Activated CD4-positive, alpha-beta T cell treated with anti-CD3 and anti-CD28 coated beads, Interleukin-2, amount 50 U/mL, for 1 hour (primary cell): ENCODE measurements around the gene RSPO4.

Experiments
- DNase-seq: peaks from one replicate; pipeline ENCODE4 v3.0.0-alpha.2; 2020

The RSPO4 gene

GRCh38 chr20:967796-968742 is 34.0 kb downstream of the RSPO4 start:
- DNase-seq, result no peak

DNA sequence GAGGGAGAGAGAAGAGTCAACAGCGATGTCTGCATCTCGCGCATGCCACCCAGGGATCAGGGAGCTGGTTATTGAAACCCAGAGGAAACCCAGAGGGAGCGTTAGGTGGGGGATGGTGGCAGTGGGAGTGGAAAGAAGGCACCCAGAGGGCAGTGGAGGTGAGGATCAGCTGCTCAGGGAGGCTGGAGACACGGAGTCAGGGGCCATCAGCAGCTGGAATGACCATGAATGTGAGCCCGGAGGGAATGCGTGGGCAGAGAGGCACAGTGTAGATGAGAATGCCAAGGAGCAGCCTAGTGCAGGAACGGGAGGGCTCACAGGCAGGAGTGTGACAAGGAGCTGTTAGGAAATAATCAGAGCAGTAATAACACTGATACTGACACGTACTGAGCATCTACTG is 36.2 kb downstream of the RSPO4 start:
- DNase-seq, result no peak

DNA sequence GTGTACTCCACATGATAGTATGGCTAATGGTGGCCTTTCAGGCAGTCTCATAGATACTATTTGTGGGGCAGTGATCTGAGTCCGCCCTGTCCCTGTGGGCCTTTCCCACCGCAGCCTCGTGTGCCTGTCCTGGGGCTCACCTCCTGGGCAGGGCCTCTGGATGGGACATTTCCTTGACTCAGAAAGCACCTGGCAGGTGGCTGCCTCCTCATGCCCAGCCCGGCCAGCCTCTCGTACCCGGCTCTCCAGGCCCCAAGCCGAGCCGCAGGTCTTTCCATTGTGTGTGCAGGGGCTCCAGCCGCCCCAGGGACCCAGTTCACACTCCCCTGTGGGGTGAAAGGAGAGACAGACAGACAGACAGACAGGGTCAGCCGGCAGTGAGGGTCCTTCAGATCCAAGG is 38.3 kb downstream of the RSPO4 start:
- DNase-seq, result no peak

GRCh38 chr20:962683-963082 is 39.4 kb downstream of the RSPO4 start:
- DNase-seq, result no peak

- no peak for DNase-seq
Measured at GRCh38 chr20:962223-962622, 39.9 kb downstream of the RSPO4 start.

- DNase-seq, result no peak
Measured at GRCh38 chr20:961768-962167, 40.3 kb downstream of the RSPO4 start.

GRCh38 chr20:959996-960615 is 42.0 kb downstream of the RSPO4 start:
- no peak for DNase-seq

DNA sequence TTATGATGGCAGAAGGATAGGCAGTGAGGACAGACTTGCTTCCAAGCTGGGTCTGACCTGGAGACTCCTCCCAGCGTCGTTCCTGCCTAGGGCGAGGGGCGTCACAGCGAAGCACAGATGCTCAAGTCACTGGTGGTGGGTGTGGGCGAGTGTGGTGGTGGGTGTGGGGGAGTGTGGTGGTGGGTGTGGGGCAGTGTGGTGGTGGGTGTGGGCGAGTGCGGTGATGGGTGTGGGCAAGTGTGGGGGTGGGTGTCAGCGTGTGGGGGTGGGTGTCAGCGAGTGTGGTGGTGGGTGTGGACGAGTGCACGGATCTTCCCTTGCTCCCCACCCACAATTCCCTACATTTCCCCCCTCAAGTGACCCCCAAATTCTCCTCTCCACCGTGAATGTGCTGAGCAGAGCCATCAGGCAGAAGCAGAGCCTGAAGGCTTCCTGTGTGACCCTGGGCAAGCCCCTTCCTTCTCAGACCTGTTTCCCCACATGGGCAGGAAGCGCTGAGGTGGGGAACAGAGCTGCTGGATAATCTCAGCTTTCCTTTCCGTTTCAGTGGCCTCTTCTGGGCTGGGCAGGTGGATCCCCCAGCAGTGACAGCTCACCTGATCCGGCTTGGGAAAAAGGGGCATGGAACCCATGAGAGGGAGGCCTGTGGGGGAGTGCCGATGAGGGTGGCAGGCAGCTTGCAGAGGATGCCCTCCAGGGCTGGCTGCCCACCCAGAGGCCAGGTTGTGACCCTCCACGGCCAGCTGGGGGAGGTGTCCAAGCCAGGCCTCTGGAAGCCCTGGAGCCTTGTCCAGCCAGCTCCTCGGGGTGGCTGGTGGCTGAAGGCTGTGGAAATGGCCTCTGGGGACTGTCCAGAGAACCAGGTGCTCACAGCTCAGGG is 42.9 kb downstream of the RSPO4 start:
- no peak for DNase-seq

DNA sequence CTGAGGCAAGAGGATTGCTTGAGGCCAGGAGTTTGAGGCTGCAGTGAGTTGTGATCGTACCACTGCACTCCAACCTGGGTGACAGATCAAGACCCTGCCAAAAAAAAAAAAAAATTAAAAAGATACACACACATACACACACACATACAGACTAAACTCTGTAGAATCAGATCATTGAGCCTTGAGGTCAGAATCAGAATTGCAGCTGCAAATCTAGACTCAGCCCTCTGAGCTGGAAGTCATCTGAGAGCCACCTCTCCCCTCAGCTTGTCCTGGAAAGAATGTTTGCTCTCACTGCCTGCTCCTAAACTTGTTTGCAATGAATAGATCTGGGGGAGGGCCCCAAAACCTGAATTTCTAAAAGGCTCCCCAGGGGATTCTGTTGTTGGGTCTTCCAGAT is 44.6 kb downstream of the RSPO4 start:
- no peak for DNase-seq

GRCh38 chr20:956330-956951 is 45.7 kb downstream of the RSPO4 start:
- DNase-seq, result peak; percentile 74

DNA sequence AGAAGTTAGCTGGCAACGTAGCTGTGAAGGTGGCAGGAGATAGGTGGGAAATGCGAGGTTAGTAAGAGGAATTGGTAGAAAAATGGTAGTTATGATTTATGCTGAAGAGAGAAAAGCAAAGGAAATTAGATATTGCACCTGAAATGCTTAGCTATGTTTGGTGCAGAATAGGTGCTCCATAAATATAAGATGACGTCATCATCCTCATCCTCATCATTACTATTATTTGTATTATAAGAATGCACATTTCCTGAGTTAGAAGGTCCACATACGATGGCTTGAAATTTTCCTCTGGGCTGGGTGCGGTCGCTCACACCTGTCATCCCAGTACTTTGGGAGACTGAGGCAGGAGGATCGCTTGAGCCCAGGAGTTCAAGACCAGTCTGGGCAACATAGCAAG is 46.5 kb downstream of the RSPO4 start:
- DNase-seq, result no peak

DNA sequence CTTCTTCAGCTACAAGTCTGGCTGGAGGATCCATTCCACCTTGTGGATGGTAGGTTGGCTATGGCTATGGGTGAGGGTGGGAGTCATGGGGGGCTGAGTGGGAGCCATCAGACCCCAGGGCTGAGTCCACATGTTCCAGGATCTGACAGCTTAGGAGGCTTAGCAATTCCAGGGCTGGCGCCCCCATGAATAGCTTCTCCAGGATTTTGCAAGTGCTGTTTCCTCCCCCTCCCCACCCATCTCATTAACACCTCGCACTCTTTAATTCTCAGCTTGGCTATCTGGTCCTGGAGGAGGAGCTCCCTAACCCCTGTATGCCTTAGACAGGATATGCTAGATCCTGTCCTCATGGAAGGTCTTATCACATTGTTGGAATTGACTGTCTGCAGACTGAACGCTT is 47.0 kb downstream of the RSPO4 start:
- no peak for DNase-seq

DNA sequence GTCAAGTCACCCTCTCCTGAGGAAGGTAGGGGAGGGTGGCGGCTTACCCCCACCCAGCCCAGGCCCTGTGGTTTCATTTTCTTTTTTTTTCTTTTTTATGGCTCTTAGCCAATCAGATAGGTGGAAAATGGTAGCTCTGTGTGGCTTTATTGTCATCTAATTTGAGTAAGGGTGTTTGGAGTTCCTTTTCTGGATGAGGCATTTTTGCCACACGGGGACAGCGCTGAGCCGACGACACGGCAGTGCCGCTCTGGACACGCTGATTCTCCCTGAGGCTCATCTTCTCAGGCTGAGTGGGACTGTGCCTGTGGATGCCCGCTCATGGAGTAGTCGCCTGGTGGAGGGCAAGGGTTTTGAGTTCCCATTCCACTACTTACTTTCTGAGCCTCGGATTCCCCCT is 48.4 kb downstream of the RSPO4 start:
- no peak for DNase-seq

- no peak for DNase-seq
Measured at GRCh38 chr20:952196-952795, 49.8 kb downstream of the RSPO4 start.

GRCh38 chr20:951384-952169 is 50.5 kb downstream of the RSPO4 start:
- DNase-seq, result no peak

- no peak for DNase-seq
Measured at GRCh38 chr20:949717-950116, 52.4 kb downstream of the RSPO4 start.

GRCh38 chr20:946826-947225 is 55.3 kb downstream of the RSPO4 start:
- DNase-seq, result no peak

GRCh38 chr20:945841-946240 is 56.3 kb downstream of the RSPO4 start:
- no peak for DNase-seq

- DNase-seq, result no peak
Measured at GRCh38 chr20:944774-945410, 57.2 kb downstream of the RSPO4 start.

DNA sequence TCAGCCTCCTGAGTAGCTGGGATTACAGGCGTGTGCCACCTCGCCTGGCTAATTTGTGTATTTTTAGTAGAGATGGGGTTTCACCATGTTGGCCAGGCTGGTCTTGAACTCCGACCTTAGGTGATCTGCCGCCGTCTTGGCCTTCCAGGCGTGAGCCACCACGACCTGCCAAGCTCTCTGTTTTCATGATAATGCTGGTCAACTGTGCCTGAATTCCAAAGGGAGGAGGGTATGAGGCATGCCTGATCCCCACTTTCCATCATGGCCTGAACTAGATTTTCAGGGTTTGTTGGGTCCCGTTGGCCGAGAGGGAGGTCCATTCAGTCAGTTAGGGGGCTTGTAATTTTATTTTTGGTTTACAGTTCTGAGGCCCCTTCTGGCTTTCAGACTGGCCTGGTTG is 58.0 kb downstream of the RSPO4 start:
- no peak for DNase-seq

DNA sequence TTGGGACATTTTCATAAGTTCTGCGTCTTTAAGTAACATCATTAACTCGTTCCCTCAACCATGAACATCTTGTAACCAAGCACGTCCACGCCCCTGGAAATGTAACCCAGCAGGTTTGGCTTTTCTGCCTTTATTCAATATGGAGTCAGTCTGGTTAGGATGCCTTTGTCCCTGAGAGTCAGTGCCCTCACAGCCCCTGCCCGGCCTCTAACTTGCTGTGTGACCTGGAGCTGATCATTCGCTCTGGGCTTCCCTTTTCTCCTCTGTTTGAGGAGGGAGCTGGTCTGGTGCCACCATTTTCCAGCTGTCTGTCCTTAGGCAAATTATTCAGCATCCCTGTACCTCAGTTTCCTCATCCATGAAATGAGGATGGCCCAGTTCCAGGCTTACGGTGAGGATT is 59.5 kb downstream of the RSPO4 start:
- no peak for DNase-seq
